K562 (cell line): ENCODE data around the gene WDFY2. TPM values are rescaled to one million over a fixed set of nuclear protein-coding genes. Genes with fewer than 3 reads are reported as not detected.

Source experiments
- BMI1 ChIP-seq: fragments of 150-350 bp; IDR thresholded peaks from 2 replicates; pipeline ENCODE4 v1.6.1; 2014; ENCODE audit warnings: low read length
- CBFA2T3 ChIP-seq: fragments of 450-650 bp; IDR thresholded peaks from 2 replicates; pipeline ENCODE4 v1.6.1; 2017
- CBFB ChIP-seq: sonication (generic); formaldehyde crosslinking; IDR thresholded peaks from 2 replicates; pipeline ENCODE4 v1.4.0; 2020; ENCODE audit warnings: mild to moderate bottlenecking, missing genetic modification reagents
- KLF16 ChIP-seq: IDR thresholded peaks from 2 replicates; pipeline ENCODE4 v1.6.1; 2016; ENCODE audit warnings: antibody characterized with exemption
- LCOR ChIP-seq: sonication (generic); formaldehyde crosslinking; IDR thresholded peaks from 2 replicates; pipeline ENCODE4 v1.8.0; 2022; ENCODE audit warnings: mild to moderate bottlenecking, missing genetic modification reagents
- MAFF ChIP-seq: IDR thresholded peaks from 2 replicates; pipeline ENCODE4 v1.6.1; 2012; ENCODE audit warnings: low read length, improper control_type of control experiment
- SMARCE1 ChIP-seq: fragments of 450-650 bp; IDR thresholded peaks from 2 replicates; pipeline ENCODE4 v1.7.1; 2016; ENCODE audit warnings: mild to moderate bottlenecking
- STAT5A ChIP-seq: IDR thresholded peaks from 2 replicates; pipeline ENCODE4 v1.6.1; 2012; ENCODE audit warnings: low read length, inconsistent platforms, borderline replicate concordance
- TRIM24 ChIP-seq, 2 experiments: fragments of 450-650 bp; IDR thresholded peaks; 2 replicates each; pipeline ENCODE4 v1.6.1; 2016
- ZNF175 ChIP-seq: fragments of 200-800 bp; sonication (Bioruptor generic); IDR thresholded peaks from 2 replicates; pipeline ENCODE4 v1.6.1; 2016; ENCODE audit warnings: low read depth, mild to moderate bottlenecking, missing genetic modification characterization, missing compliant biosample characterization
- ZNF75A ChIP-seq: fragments of 450-650 bp; formaldehyde crosslinking; IDR thresholded peaks from 2 replicates; pipeline ENCODE4 v1.4.0; 2020; ENCODE audit warnings: mild to moderate bottlenecking
- polyA plus RNA-seq, 8 experiments: library from polyadenylated mRNA; depleted of rRNA in 4 of 8; stranded (reverse) in 5 of 8; unstranded in 3 of 8; fragments of >200 nt; fragmentation: Nextera tagmentation in 2 of 8; fragmentation: Illumina TruSeq in 1 of 8; extraction: Ambion mirVana in 2 of 8; extraction: Trizol in 1 of 8; gene quantifications; 2 replicates each; pipeline versions ENCODE4 v1.2.1 to v1.2.3, GENCODE V29; 2011 to 2014; ENCODE audit warnings: inconsistent platforms in 1 of 8, missing spikeins in 1 of 8
- total RNA-seq, 7 experiments: library from RNA; depleted of rRNA in 6 of 7; stranded (reverse); fragments of >200 nt in 6 of 7; fragmentation: Illumina TruSeq in 2 of 7; extraction: Trizol in 2 of 7; gene quantifications; 2 replicates each; pipeline versions ENCODE4 v1.2.1 to v1.2.3, GENCODE V29; 2011 to 2021; ENCODE audit warnings: low replicate concordance in 1 of 7
- TF ChIP-seq, protein P1 (sequence below): fragments of 250-450 bp; sonication (Bioruptor Pico); IDR thresholded peaks from 2 replicates; pipeline ENCODE4 v1.5.0; 2021; ENCODE audit warnings: mild to moderate bottlenecking, borderline replicate concordance
- TF ChIP-seq, protein P2 (sequence below): fragments of 250-450 bp; sonication (Bioruptor Pico); IDR thresholded peaks from 2 replicates; pipeline ENCODE4 v1.5.0; 2020; ENCODE audit warnings: mild to moderate bottlenecking
- TF ChIP-seq, protein P3 (sequence below): fragments of 250-450 bp; sonication (Bioruptor Pico); IDR thresholded peaks from 2 replicates; pipeline ENCODE4 v1.4.0; 2020; ENCODE audit warnings: mild to moderate bottlenecking
- TF ChIP-seq, protein P4 (sequence below): fragments of 250-450 bp; sonication (Bioruptor Pico); IDR thresholded peaks from 2 replicates; pipeline ENCODE4 v1.4.0; 2020
- TF ChIP-seq, protein P5 (sequence below): fragments of 250-450 bp; sonication (Bioruptor Pico); IDR thresholded peaks from 2 replicates; pipeline ENCODE4 v1.8.0; 2022; ENCODE audit warnings: inconsistent platforms
- TF ChIP-seq, protein P6 (sequence below), 3 experiments: IDR thresholded peaks in 2 of 3; conservative IDR thresholded peaks in 1 of 3; 2 replicates each; pipeline ENCODE4 v1.5.1; 2011 to 2012; ENCODE audit warnings: low read length in 3 of 3, mild to moderate bottlenecking in 3 of 3, control low read depth in 2 of 3, improper control_type of control experiment in 1 of 3, inconsistent platforms in 1 of 3, low read depth in 1 of 3, mixed read lengths in 1 of 3, moderate library complexity in 1 of 3; ENCODE audit not compliant: insufficient read depth in 2 of 3

WDFY2 gene
- total and polyA plus RNA-seq, 9 of the 15 experiments (the other 6 are each of a cell fraction or from before 2014, with no cell fraction given): 0.66 to 6.4 (median 4.4) TPM

DNA sequence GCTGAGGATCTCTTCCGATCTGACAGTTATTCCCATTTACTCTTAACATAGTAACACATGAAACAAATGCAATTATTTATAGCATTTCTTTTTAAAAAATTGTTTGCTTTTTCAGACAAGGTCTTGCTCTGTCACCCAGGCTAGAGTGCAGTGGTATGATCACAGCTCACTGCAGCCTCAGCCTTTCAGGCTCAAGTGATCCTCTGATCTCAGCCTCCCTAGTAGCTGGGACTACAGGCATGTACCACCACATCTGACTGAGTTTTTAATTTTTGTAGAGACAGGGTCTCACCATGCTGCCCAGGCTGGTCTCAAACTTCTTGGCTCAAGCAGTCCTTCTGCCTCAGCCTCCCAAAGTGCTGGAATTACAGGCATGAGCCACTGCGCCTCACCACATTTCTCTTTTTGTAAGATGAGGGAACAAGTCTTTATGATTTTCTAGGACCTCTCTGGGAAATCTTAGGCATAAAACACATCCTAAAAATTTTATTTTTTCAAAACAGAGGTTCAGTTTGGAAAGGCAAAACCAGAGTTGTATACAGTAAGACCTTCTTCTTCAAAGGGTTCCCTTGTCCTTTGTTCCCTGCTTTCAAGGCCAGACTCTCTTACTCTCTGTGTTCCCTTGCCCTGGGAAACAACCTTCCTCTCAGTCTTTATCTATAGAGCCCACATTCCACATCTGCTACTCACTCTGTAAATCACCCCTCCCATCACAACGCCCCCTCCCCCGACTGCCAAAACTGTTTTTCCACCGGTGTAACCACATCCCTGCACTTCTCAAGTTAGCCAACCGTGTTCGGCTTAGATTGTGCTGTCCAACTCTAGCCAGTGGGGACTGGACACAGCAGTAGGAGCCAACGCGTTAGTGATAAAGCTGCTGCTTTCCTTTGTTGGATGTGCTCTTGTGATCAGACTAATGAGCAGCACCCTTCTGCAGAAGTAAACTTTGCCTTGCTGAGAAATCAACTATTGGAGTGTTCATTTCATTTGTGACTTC is 163.5 kb downstream of the WDFY2 start (continued):
- TF ChIP-seq ZNF175 (CRISPR knock-in tag): no peak
- TF ChIP-seq, protein P1, sequence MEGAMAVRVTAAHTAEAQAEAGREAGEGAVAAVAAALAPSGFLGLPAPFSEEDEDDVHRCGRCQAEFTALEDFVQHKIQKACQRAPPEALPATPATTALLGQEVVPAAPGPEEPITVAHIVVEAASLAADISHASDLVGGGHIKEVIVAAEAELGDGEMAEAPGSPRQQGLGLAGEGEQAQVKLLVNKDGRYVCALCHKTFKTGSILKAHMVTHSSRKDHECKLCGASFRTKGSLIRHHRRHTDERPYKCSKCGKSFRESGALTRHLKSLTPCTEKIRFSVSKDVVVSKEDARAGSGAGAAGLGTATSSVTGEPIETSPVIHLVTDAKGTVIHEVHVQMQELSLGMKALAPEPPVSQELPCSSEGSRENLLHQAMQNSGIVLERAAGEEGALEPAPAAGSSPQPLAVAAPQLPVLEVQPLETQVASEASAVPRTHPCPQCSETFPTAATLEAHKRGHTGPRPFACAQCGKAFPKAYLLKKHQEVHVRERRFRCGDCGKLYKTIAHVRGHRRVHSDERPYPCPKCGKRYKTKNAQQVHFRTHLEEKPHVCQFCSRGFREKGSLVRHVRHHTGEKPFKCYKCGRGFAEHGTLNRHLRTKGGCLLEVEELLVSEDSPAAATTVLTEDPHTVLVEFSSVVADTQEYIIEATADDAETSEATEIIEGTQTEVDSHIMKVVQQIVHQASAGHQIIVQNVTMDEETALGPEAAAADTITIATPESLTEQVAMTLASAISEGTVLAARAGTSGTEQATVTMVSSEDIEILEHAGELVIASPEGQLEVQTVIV: no peak
- TF ChIP-seq, protein P2, sequence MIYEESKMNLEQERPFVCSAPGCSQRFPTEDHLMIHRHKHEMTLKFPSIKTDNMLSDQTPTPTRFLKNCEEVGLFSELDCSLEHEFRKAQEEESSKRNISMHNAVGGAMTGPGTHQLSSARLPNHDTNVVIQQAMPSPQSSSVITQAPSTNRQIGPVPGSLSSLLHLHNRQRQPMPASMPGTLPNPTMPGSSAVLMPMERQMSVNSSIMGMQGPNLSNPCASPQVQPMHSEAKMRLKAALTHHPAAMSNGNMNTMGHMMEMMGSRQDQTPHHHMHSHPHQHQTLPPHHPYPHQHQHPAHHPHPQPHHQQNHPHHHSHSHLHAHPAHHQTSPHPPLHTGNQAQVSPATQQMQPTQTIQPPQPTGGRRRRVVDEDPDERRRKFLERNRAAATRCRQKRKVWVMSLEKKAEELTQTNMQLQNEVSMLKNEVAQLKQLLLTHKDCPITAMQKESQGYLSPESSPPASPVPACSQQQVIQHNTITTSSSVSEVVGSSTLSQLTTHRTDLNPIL (CRISPR knock-in tag): no peak
- no peak for TF ChIP-seq BMI1
- TF ChIP-seq CBFA2T3: peak; percentile 40; the same call in 1 of the 2 replicates
- no peak for TF ChIP-seq MAFF
- TF ChIP-seq, protein P3, sequence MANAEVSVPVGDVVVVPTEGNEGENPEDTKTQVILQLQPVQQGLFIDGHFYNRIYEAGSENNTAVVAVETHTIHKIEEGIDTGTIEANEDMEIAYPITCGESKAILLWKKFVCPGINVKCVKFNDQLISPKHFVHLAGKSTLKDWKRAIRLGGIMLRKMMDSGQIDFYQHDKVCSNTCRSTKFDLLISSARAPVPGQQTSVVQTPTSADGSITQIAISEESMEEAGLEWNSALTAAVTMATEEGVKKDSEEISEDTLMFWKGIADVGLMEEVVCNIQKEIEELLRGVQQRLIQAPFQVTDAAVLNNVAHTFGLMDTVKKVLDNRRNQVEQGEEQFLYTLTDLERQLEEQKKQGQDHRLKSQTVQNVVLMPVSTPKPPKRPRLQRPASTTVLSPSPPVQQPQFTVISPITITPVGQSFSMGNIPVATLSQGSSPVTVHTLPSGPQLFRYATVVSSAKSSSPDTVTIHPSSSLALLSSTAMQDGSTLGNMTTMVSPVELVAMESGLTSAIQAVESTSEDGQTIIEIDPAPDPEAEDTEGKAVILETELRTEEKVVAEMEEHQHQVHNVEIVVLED (CRISPR knock-in tag): no peak
- TF ChIP-seq, protein P4, sequence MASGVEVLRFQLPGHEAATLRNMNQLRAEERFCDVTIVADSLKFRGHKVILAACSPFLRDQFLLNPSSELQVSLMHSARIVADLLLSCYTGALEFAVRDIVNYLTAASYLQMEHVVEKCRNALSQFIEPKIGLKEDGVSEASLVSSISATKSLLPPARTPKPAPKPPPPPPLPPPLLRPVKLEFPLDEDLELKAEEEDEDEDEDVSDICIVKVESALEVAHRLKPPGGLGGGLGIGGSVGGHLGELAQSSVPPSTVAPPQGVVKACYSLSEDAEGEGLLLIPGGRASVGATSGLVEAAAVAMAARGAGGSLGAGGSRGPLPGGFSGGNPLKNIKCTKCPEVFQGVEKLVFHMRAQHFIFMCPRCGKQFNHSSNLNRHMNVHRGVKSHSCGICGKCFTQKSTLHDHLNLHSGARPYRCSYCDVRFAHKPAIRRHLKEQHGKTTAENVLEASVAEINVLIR: no peak
- TF ChIP-seq CBFB (CRISPR knock-in tag): no peak
- TF ChIP-seq, protein P5, sequence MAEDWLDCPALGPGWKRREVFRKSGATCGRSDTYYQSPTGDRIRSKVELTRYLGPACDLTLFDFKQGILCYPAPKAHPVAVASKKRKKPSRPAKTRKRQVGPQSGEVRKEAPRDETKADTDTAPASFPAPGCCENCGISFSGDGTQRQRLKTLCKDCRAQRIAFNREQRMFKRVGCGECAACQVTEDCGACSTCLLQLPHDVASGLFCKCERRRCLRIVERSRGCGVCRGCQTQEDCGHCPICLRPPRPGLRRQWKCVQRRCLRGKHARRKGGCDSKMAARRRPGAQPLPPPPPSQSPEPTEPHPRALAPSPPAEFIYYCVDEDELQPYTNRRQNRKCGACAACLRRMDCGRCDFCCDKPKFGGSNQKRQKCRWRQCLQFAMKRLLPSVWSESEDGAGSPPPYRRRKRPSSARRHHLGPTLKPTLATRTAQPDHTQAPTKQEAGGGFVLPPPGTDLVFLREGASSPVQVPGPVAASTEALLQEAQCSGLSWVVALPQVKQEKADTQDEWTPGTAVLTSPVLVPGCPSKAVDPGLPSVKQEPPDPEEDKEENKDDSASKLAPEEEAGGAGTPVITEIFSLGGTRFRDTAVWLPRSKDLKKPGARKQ (CRISPR knock-in tag): no peak
- TF ChIP-seq, protein P6, sequence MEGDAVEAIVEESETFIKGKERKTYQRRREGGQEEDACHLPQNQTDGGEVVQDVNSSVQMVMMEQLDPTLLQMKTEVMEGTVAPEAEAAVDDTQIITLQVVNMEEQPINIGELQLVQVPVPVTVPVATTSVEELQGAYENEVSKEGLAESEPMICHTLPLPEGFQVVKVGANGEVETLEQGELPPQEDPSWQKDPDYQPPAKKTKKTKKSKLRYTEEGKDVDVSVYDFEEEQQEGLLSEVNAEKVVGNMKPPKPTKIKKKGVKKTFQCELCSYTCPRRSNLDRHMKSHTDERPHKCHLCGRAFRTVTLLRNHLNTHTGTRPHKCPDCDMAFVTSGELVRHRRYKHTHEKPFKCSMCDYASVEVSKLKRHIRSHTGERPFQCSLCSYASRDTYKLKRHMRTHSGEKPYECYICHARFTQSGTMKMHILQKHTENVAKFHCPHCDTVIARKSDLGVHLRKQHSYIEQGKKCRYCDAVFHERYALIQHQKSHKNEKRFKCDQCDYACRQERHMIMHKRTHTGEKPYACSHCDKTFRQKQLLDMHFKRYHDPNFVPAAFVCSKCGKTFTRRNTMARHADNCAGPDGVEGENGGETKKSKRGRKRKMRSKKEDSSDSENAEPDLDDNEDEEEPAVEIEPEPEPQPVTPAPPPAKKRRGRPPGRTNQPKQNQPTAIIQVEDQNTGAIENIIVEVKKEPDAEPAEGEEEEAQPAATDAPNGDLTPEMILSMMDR (IDR thresholded peaks at IDR 0.05 in 2 of 3, conservative IDR thresholded peaks at IDR 0.05 in 1 of 3; ENCODE audit: insufficient read depth in 2 of 3, low read depth in 1 of 3, low read length in 3 of 3): no peak
- TF ChIP-seq LCOR: no peak
- TF ChIP-seq ZNF75A (CRISPR knock-in tag): no peak
- TF ChIP-seq SMARCE1: no peak
- no peak for TF ChIP-seq STAT5A
- 0 out of 4 replicates have a peak, but pooled peaks have one; percentile 42 to 47 for TF ChIP-seq TRIM24 (IDR thresholded peaks at IDR 0.05)
- TF ChIP-seq KLF16: no peak
